ENCODE data around the gene PISD.

Gene PISD

DNA sequence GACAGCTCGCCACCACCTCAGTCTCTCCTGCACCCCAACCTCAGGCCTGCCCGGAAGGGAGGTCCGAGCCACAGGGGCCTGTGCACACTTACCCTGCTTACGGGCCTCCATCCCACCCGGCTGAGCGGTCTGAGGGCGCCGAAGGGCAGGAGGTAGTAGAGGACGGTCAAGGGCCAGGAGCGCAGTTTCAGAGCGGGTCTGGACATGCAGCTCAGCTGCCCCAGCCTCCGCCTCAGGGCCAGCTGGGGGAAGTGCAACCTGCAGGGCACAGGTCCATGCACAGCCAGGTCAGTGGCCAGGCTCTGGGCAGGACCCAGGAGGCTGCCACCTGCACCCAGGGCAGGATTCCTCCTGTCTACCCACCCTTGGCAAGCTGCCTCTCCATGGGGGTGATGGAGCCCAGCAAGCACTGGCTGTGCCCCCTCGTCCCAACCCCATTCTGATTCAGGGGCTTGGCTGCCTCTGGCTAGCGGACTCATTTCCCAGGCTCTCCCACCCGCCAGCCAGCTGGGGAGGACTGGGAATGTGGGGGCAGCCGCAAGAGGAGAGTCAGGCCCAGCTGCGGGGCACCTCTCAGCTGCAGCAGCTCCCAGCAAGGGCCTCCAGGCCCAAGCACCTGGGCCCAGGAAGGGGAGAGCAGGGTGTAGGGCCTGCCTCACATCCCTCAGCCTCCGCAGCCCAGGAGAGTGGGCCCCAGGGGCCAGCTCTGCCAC, 38.3 kb downstream of the PISD start:
- DNase-seq = no peak

DNA sequence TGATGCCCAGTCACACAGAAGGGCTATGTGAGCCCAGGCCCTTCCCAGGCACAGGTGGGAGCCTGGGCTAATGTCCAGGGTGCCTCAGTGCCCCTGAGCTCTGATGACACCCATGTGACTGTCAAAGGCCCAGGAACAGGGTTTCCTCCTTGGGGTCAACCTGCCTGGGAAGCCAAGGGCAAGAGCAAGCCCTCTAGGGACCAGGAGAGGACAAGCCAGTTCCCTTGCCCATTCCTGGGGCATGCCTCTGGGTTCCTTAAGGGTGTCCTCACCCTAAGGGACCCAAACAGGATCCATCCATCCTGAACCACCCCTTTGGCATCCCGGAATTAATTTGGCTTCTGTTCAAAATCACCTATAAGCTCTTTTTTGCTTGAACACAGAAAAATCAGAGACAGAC, 39.0 kb downstream of the PISD start:
- no peak for DNase-seq

DNA sequence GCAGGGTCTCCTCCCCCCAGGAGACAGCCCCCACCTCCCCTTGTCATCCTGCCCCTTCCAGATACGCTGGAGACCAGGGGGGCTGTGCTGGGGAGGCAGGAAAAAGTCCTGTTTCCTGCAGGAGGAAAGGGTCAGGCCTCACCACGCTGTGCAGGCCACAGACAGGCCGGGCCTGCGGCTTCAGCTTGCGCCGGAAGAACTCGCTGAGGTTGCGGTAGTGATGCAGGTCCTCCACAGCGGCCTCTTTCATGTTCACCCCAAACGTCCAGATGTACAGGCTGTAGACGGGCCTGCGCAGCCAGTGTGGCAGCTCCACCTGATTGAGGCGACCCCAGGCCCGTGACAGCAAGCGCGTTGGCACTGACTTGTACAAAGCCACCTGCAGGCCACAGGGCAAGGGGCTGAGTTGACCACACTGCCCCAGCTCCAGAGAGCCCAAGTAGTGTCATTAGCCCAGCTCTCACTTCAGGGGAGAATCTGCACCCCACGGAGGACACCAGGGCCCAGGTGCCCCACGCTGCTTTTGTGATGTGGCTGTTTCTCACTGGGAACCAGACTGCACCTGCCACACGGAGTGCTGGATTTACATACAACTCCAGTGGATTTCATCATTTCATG, 40.4 kb downstream of the PISD start:
- DNase-seq = no peak

DNA sequence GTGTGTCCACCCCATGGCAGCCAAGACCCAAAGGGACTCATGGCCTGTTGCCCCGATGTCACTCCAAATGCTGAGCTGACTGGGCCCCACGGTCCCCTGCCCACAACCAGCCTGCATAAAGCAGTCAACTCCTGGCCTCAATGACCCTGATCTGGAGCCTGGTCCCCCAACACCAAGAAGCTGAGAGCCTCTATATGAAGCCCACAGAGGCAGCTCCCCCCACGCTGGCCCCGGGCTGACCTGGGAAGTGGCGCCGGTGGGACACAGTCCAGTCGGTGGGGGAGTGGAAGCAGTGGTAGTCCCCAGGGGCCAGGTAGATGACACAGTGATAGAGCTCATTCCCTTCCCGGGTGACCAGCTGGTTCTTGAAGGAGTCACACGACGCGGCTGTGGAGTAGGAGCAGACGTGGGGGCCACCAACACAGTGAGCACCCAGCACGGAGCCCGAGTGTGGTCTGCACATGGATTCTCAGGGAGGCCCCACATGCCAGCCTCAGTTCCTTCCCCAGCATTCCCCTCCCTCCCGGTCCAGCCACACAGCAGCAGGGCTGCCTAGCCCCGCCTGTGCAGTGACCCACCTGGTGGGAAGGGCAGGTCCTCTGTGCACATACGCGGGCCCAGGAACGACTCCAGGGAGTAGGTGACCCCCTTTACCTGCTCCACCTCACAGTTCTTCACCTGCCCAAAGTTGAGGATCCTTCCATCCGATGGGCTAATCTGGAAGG, 41.1 kb downstream of the PISD start:
- no peak for DNase-seq

- DNase-seq = no peak
These were observed 42.3 kb downstream of the PISD start for GRCh38 chr22:31619611-31620300.

GRCh38 chr22:31618471-31619176, 43.4 kb downstream of the PISD start:
- DNase-seq = no peak

- no peak for DNase-seq
These were observed 44.0 kb downstream of the PISD start for GRCh38 chr22:31618057-31618456.

- DNase-seq = no peak
These were observed 45.6 kb downstream of the PISD start for GRCh38 chr22:31616315-31616980.

DNA sequence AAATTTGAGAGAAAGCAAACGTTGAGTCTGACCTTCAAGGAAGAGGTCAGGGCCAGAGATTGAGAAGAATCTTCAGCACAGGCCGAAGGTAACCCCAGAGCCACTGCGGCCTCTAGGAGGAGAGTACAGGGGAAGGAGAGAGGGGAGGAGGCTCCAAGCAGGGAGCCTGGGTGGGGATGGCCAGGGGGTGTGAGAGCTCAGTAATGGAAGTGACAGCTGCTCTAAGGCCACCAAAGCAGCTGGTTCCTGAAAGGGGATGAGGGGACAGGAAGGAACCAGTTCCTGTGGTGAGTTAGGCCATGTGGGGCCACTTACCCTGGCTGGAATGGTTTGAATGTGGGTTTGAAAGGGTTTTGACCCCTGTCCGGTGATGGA, 46.1 kb downstream of the PISD start:
- DNase-seq = no peak

DNA sequence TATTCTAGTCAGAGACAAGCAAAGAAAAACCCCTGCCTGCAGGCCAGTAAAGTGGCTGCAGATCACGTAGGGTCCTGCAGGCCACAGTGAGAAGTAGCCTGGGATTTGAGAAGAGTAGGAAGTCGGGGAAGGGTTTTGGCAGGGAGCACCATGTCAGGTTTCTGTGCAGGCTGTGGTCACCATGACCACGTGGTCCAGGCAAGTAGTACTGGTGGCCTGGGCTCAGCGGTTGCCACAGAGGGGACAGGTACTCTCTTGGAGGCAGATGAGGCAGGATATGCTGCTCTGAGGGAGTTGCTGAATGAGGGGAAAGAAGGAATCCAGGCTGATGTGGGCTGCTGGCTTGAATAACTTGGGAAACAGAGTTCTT, 46.5 kb downstream of the PISD start:
- no peak for DNase-seq

GRCh38 chr22:31614781-31615490, 47.1 kb downstream of the PISD start:
- DNase-seq = no peak

DNA sequence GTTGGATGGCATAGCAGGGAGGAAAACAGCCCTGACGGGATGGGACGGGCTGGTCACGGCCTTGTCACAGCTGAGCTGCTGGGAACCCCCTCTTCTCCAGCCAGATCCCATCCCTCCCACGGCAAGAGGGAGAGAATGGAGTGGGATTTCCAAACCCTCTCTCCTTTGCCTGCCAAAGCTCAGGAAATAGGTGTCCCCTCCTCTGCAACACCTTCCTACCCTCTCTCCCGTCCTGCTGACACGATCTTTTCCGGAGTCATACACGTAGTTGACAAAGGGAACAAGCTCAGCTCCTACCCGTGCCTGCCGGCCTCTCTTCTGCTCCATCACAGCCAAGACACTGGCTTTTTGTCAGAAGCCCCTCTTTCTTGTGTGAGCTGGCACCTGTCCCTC, 48.1 kb downstream of the PISD start:
- DNase-seq = no peak

GRCh38 chr22:31613286-31613903, 48.6 kb downstream of the PISD start:
- DNase-seq = no peak

- no peak for DNase-seq
These were observed 49.1 kb downstream of the PISD start for GRCh38 chr22:31612891-31613285.

DNA sequence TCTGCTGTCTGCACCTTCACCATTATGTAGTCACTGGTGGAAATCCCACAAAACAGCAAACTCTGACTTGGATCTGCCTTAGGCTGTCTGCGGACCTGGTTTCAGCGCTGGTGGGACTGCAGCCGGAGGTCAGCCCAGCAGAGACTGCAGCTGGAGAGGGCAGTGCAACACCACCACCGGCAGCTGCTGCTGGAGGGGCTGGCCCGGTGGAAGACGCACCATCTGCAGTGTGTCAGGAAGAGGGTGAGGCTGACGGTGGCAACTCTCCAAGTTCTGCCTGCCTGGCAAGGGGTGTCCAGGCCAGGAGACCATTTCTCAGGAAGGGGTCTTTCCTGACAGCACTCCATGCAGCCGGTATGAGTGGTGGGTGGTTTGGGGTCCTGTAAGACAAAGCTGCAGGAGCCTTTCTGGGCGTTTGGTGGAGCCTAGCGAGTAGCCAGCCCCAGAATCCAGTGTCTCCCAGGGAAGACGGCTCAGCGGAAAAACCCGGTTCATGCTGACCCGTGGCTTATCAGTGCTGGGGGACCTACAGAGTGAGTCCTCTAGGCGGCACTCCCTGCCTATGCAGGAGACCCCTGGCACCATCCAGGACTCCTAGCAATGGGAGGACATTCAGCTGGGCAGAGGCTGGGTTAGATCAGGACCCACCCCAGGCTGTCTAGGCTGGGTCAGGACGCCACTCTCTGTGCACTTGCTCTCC, 50.8 kb downstream of the PISD start:
- DNase-seq = no peak

GRCh38 chr22:31610611-31611010, 51.4 kb downstream of the PISD start:
- no peak for DNase-seq

- DNase-seq = no peak
These were observed 52.3 kb downstream of the PISD start for GRCh38 chr22:31609716-31610115.

DNA sequence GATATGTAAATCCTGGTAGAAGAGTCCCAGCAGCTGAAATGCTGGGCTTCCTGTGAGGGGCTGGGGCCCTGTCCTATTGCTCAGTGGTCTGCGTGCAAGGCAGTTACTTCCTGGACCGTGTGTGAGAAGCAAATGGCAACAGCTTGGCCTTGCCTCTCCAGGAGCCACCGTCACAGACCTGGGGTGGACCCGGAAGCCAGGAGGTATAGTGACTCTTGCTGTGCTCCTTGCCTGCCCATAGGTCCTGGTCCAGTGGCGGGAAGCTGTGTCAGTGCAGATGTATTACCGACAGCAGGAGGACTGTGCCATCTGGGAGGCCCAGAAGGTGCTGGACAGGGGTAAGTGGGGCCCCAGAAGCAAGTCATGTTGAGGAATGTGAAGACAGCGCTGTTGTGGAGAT, 54.3 kb downstream of the PISD start:
- no peak for DNase-seq

- DNase-seq = no peak
These were observed 56.0 kb downstream of the PISD start for GRCh38 chr22:31605851-31606585.

Measured in activated gamma-delta T cell (primary cell).